GM12878 (cell line): ENCODE data around the gene ARHGEF17.

Source experiments
- CHD2 ChIP-seq: IDR thresholded peaks from 2 replicates; pipeline ENCODE4 v1.6.1; 2011; ENCODE audit warnings: low read depth, low read length, improper control_type of control experiment, borderline replicate concordance
- E2F4 ChIP-seq: IDR thresholded peaks from 2 replicates; pipeline ENCODE4 v1.6.1; 2012; ENCODE audit warnings: low read depth, low read length, improper control_type of control experiment
- EED ChIP-seq: sonication (generic); IDR thresholded peaks from 2 replicates; pipeline ENCODE4 v1.6.1; 2016; ENCODE audit warnings: antibody characterized with exemption, low read depth
- NRF1 ChIP-seq: conservative IDR thresholded peaks from 2 replicates; pipeline ENCODE4 v1.6.1; 2011; ENCODE audit warnings: mild to moderate bottlenecking, low read depth, low read length, improper control_type of control experiment
- TCF7 ChIP-seq: IDR thresholded peaks from 2 replicates; pipeline ENCODE4 v1.6.1; 2014; ENCODE audit warnings: antibody characterized with exemption, borderline replicate concordance

- TF ChIP-seq EED (no peak), E2F4 (no peak), TCF7 (no peak), NRF1 (no peak), CHD2 (no peak)
These were observed 50.0 kb downstream of the ARHGEF17 start for GRCh38 chr11:73358071-73358470.
